ENCODE results near the gene TESK2.
"Not testable (repeated sequence)": the region's sequence is repeated elsewhere in the genome, so short reads cannot be mapped to it uniquely, and the experiment has no call there.

The TESK2 gene

GRCh38 chr1:45490626-45491486 lies at the start of gene TESK2:
Gene TESK2 (minus strand): TSS chr1:45491163. CDS start chr1:45457785, 33,378 bp downstream.
- in situ Hi-C loops (cut with HindIII; ENCODE audit: low pct_unique_long_range_greater_than_20kb, low sequenced_read_pairs), result no loop called here
- no peak for TF ChIP-seq JUND (IDR thresholded peaks at IDR 0.05; ENCODE audit: low read depth)

DNA sequence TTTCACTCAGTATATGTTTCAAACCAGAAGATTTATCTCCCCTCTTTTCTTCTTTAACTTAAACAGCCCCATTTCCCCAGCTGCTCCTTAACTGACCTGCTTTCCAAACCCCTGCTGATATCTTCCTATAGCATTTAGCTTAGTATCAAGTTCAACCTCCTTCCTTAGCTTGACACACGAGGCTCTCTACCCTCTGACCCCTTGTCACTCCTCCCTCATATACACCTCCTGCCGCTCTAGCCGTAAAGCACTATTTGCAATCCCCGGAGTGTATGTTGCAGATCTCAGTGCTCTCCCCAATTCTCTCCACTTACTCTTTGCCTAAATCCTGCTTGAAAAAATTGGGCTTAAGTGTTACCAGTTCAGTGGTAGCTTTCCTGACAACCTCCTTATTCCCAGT lies 45.9 kb upstream of the TESK2 start:
- TF ChIP-seq JUND (IDR thresholded peaks at IDR 0.05; ENCODE audit: low read depth), result no peak
- no peak for DNase-seq (ENCODE audit: low read depth in 1 of 2, low spot score in 1 of 2)
- in situ Hi-C loops (cut with HindIII; ENCODE audit: low pct_unique_long_range_greater_than_20kb, low sequenced_read_pairs), result no loop called here

More at GRCh38 chr1:45490626-45491486, at the start of gene TESK2:
- DNase-seq (ENCODE audit: low read depth in 1 of 2, low spot score in 1 of 2), result peak; percentile 90 to 100

GRCh38 chr1:45535988-45536766 lies 45.2 kb upstream of the TESK2 start:
- no peak for TF ChIP-seq JUND (IDR thresholded peaks at IDR 0.05; ENCODE audit: low read depth)
- DNase-seq (ENCODE audit: low read depth in 1 of 2, low spot score in 1 of 2), result no peak
- in situ Hi-C loops (cut with HindIII; ENCODE audit: low pct_unique_long_range_greater_than_20kb, low sequenced_read_pairs), result no loop called here

DNA sequence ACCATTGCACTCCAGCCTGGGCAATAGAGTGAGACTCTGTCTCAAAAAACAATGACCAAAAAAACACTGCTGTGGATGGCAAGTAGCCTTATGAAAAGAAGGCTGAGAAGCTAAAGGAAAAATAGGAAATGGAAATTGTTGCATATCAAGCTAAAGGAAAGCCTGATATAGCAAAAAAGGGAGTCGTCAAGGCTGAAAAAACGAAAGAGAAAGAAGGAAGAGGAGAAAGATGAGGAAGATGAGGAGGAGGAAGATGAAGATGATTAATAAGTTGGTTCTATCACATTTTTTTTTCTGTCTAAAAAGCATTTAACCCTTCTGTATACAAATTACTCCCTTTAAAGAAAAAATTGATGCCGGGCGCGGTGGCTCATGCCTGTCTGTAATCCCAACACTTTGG lies 40.9 kb upstream of the TESK2 start:
- TF ChIP-seq JUND (IDR thresholded peaks at IDR 0.05; ENCODE audit: low read depth), result no peak
- in situ Hi-C loops (cut with HindIII; ENCODE audit: low pct_unique_long_range_greater_than_20kb, low sequenced_read_pairs), result no loop called here
- DNase-seq (ENCODE audit: low read depth in 1 of 2, low spot score in 1 of 2), result no peak

DNA sequence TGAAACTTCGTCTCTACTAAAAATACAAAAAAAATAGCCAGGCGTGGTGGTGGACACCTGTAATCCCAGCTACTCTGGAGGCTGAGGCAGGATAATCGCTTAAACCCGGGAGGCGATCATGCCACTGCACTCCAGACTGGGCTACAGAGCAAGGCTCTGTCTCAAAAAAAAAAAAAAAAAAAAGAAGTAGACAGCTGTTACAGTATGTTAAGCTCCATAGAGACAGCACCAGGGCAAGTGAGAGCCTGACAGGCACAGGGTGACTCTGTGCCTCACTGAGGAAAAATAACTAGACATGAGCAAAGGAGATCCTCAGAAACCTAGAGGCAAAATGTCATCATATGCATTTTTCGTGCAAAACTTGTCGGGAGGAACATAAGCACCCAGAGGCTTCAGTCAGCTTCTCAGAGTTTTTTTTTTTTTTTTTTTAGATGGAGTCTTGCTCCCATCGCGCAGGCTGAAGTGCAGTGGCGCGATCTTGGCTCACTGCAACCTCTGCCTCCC lies 39.7 kb upstream of the TESK2 start:
- no peak for DNase-seq (ENCODE audit: low read depth in 1 of 2, low spot score in 1 of 2)
- in situ Hi-C loops (cut with HindIII; ENCODE audit: low pct_unique_long_range_greater_than_20kb, low sequenced_read_pairs), result no loop called here
- no peak for TF ChIP-seq JUND (IDR thresholded peaks at IDR 0.05; ENCODE audit: low read depth)

GRCh38 chr1:45526135-45526644 lies 35.2 kb upstream of the TESK2 start:
- TF ChIP-seq JUND (IDR thresholded peaks at IDR 0.05; ENCODE audit: low read depth), result no peak
- peak in 1 of 2 experiments; percentile 51 for DNase-seq (ENCODE audit: low read depth in 1 of 2, low spot score in 1 of 2)
- in situ Hi-C loops (cut with HindIII; ENCODE audit: low pct_unique_long_range_greater_than_20kb, low sequenced_read_pairs), result no loop called here

GRCh38 chr1:45523975-45524374 lies 33.0 kb upstream of the TESK2 start:
- in situ Hi-C loops (cut with HindIII; ENCODE audit: low pct_unique_long_range_greater_than_20kb, low sequenced_read_pairs); DNase-seq (ENCODE audit: low read depth in 1 of 2, low spot score in 1 of 2): not testable (repeated sequence)

GRCh38 chr1:45523516-45523915 lies 32.6 kb upstream of the TESK2 start:
- DNase-seq (ENCODE audit: low read depth in 1 of 2, low spot score in 1 of 2); in situ Hi-C loops (cut with HindIII; ENCODE audit: low pct_unique_long_range_greater_than_20kb, low sequenced_read_pairs): not testable (repeated sequence)

DNA sequence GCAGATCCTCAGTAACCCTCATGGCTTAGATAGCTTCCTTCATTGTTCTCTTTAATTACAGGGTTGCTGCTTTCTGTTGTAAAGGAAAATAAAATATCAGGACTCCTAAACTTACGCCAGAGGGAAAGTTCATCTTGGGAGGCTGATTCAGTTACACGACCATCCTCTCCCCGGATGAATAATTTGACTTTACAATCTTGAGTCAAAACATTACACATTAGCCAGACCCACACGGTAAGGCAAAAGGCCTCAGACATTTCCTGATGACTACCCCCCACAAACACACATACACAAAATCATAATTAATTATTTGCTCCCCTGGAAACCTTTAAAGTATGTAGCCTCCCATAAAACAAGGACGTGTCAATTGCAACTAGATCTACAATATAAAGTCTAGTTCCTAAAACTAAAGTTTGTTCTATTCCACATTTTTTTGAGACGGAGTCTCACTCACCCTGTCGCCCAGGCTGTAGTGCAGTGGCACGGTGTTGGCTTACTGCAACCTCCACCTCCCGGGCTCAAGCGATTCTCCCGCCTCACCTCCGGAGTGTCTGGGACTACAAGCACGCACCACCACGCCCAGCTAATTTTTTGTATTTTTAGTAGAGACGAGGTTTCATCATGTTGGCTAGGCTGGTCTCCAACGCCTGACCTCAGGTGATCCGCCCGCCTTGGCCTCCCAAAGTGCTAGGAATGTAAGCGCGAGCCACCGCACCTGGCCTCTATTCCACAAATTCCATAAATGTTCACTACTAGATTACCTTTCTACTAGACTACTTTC lies 31.6 kb upstream of the TESK2 start:
- in situ Hi-C loops (cut with HindIII; ENCODE audit: low pct_unique_long_range_greater_than_20kb, low sequenced_read_pairs), result no loop called here

GRCh38 chr1:45521413-45522323 lies 30.7 kb upstream of the TESK2 start, which contains the start of gene PRDX1:
Gene PRDX1 (minus strand): TSS chr1:45521884. CDS start chr1:45519043, 2,841 bp downstream.
- no peak for TF ChIP-seq JUND (IDR thresholded peaks at IDR 0.05; ENCODE audit: low read depth)
- DNase-seq (ENCODE audit: low read depth in 1 of 2, low spot score in 1 of 2), result peak; percentile 44 to 97
- in situ Hi-C loops (cut with HindIII; ENCODE audit: low pct_unique_long_range_greater_than_20kb, low sequenced_read_pairs), result no loop called here

More for the DNA sequence above, 31.6 kb upstream of the TESK2 start:
- DNase-seq (ENCODE audit: low read depth in 1 of 2, low spot score in 1 of 2), result no peak
- TF ChIP-seq JUND (IDR thresholded peaks at IDR 0.05; ENCODE audit: low read depth), result no peak

GRCh38 chr1:45519774-45520173 lies 28.8 kb upstream of the TESK2 start:
- in situ Hi-C loops (cut with HindIII; ENCODE audit: low pct_unique_long_range_greater_than_20kb, low sequenced_read_pairs); DNase-seq (ENCODE audit: low read depth in 1 of 2, low spot score in 1 of 2): not testable (repeated sequence)
